NT2/D1 (cell line): ENCODE results near the gene RFTN1.

Experiments used
- SUZ12 ChIP-seq: IDR thresholded peaks from 2 replicates; pipeline ENCODE4 v1.6.1; 2011; ENCODE audit not compliant: insufficient read length, insufficient read depth; ENCODE audit errors: extremely low read depth
- YY1 ChIP-seq: IDR thresholded peaks from 2 replicates; pipeline ENCODE4 v1.6.1; 2011; ENCODE audit not compliant: insufficient read length, insufficient read depth
- ZNF274 ChIP-seq: IDR thresholded peaks from 2 replicates; pipeline ENCODE4 v1.6.1; 2011; ENCODE audit warnings: mild to moderate bottlenecking, low read depth, low read length

GRCh38 chr3:16392717-16393116 is 120.8 kb downstream of the RFTN1 start:
- TF ChIP-seq ZNF274 (no peak), SUZ12 (no peak), YY1 (no peak)
